Ammon's horn (tissue), 1 donor: ENCODE data around the gene DDAH1.

ENCODE experiments used
- DNase-seq: peaks from one replicate; pipeline ENCODE4 v3.0.0-alpha.2; 2016; ENCODE audit warnings: low spot score

DDAH1 gene

GRCh38 chr1:85328713-85329397, 136.1 kb downstream of the DDAH1 start:
- no peak for DNase-seq

GRCh38 chr1:85327759-85328158, 137.2 kb downstream of the DDAH1 start:
- no peak for DNase-seq

- DNase-seq = no peak
Measured at GRCh38 chr1:85326851-85327250, 138.1 kb downstream of the DDAH1 start.

- no peak for DNase-seq
Measured at GRCh38 chr1:85326336-85326735, 138.6 kb downstream of the DDAH1 start.

GRCh38 chr1:85325920-85326319, 139.0 kb downstream of the DDAH1 start:
- no peak for DNase-seq

- no peak for DNase-seq
Measured at GRCh38 chr1:85323770-85324169, 141.2 kb downstream of the DDAH1 start.

- no peak for DNase-seq
Measured at GRCh38 chr1:85322655-85323054, 142.3 kb downstream of the DDAH1 start.

- no peak for DNase-seq
Measured at GRCh38 chr1:85321237-85321964, 143.6 kb downstream of the DDAH1 start.

GRCh38 chr1:85320371-85321131, 144.4 kb downstream of the DDAH1 start:
- no peak for DNase-seq

GRCh38 chr1:85319931-85320330, 145.0 kb downstream of the DDAH1 start:
- no peak for DNase-seq

- DNase-seq = no peak
Measured at GRCh38 chr1:85319491-85319890, 145.5 kb downstream of the DDAH1 start.

GRCh38 chr1:85318217-85318616, 146.7 kb downstream of the DDAH1 start:
- no peak for DNase-seq

- no peak for DNase-seq
Measured at GRCh38 chr1:85317560-85317959, 147.4 kb downstream of the DDAH1 start.

- DNase-seq = no peak
Measured at GRCh38 chr1:85316321-85316720, 148.6 kb downstream of the DDAH1 start.

GRCh38 chr1:85315789-85316188, 149.2 kb downstream of the DDAH1 start:
- no peak for DNase-seq

GRCh38 chr1:85314726-85315125, 150.2 kb downstream of the DDAH1 start:
- no peak for DNase-seq

- DNase-seq = no peak
Measured at GRCh38 chr1:85313888-85314696, 150.9 kb downstream of the DDAH1 start.

GRCh38 chr1:85311818-85312217, 153.1 kb downstream of the DDAH1 start:
- DNase-seq = no peak

- no peak for DNase-seq
Measured at GRCh38 chr1:85308833-85309350, 156.1 kb downstream of the DDAH1 start.

- peak; percentile 88 for DNase-seq
Measured at GRCh38 chr1:85307987-85308832, 156.7 kb downstream of the DDAH1 start.

- no peak for DNase-seq
Measured at GRCh38 chr1:85306236-85306635, 158.7 kb downstream of the DDAH1 start.
